Activated naive CD4-positive, alpha-beta T cell treated with anti-CD3 and anti-CD28 coated beads for 36 hours (primary cell): ENCODE measurements around the gene SRSF4. TPM values are rescaled to one million over a fixed set of nuclear protein-coding genes. Genes with fewer than 3 reads are reported as not detected.

Source experiments
- CTCF ChIA-PET: fragments of 350-600 bp; sonication (Branson Sonifier 250); formaldehyde crosslinking; loops from one replicate; lab custom pipeline; 2021; ENCODE audit warnings: antibody characterized with exemption; lab: Charles Lee
- DNase-seq: peaks from one replicate; pipeline ENCODE4 v3.0.0-alpha.2; 2020
- H3K27ac Mint-ChIP-seq: one replicate; pipeline ENCODE4 v1.8.0; 2021; ENCODE audit warnings: mild to moderate bottlenecking, mixed read lengths
- H3K27me3 Mint-ChIP-seq: one replicate; pipeline ENCODE4 v1.8.0; 2021; ENCODE audit warnings: low read depth, mixed read lengths
- H3K36me3 Mint-ChIP-seq: one replicate; pipeline ENCODE4 v1.8.0; 2021; ENCODE audit warnings: low read depth, mixed read lengths
- H3K4me1 Mint-ChIP-seq: one replicate; pipeline ENCODE4 v1.8.0; 2021; ENCODE audit warnings: low read depth, mixed read lengths
- H3K4me3 Mint-ChIP-seq: one replicate; pipeline ENCODE4 v1.8.0; 2021; ENCODE audit warnings: mild to moderate bottlenecking, moderate library complexity, mixed read lengths
- H3K9me3 Mint-ChIP-seq: one replicate; pipeline ENCODE4 v1.8.0; 2021; ENCODE audit warnings: mixed read lengths
- intact Hi-C: fragments of 100-400 bp; cut with micrococcal nuclease; formaldehyde crosslinking; loops from one replicate; pipeline ENCODE4 v1.15.1; 2023
- total RNA-seq, 2 experiments: library from RNA; stranded (reverse); gene quantifications; one replicate each; pipeline ENCODE4 v1.2.3, GENCODE V29; 2021

The SRSF4 gene
- total RNA-seq, 2 experiments from 2014 or later = 166 to 170 TPM

DNA sequence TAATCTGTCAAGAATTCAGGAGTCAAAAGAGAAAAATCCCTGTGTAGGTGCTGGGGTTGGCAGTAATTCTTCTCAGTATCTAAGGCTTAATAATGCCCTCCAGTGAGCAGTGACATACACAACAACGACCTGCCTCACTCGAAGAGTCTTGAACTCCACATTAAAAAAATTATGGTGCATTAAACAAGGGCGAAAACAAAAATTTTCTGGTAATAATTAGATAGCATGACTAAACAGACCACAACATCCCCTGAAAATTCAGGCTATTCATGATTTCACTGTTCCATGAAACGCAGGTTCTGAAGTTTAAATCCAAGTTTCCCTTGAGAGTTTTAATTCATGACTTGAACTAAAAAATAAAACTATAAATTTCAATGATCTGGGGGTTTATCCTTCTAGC, 5.1 kb downstream of the SRSF4 start:
- Mint-ChIP-seq H3K4me1 (peaks cover 54% of the 10 kb centered on the region), H3K9me3 (no peaks in the 10 kb centered on the region), H3K36me3 (peaks cover 55% of the 10 kb centered on the region), H3K27ac (no peak overlapping the region), H3K27me3 (no peaks in the 10 kb centered on the region), H3K4me3 (no peak overlapping the region)
- CTCF ChIA-PET = interaction anchor here (0.6 kb wide), 3 partner anchors 9 to 391 kb away, joined by 3 to 4 read pairs (median 3); no protein-coding TSS in a partner anchor
- no peak for DNase-seq
- intact Hi-C loops = no loop called here

DNA sequence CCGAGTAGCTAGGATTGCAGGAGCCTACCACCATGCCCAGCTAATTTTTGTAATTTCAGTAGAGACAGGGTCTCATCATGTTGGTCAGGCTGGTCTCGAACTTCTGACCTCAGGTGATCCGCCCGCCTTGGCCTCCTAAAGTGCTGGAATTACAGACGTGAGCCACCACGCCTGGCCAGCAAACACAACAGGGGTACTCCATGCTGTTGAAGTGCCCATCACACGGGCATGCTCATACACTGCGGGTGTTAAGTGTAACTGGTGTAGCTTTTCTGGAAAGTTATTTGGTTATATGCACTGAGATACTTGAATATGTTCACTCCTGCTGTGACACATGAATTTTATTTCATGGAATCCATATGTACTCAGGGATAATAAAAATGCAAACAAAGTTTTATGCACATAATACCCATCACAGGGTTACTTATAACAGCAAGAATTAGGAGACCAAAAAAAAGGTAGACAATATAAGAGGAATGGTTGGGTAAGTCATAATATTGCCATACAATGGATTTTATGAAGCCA, 9.2 kb downstream of the SRSF4 start:
- DNase-seq = no peak
- CTCF ChIA-PET = no interaction called here
- intact Hi-C loops = no loop called here
- Mint-ChIP-seq H3K36me3 (peaks cover 40% of the 10 kb centered on the region), H3K4me1 (peaks cover 60% of the 10 kb centered on the region), H3K9me3 (no peaks in the 10 kb centered on the region), H3K27me3 (no peaks in the 10 kb centered on the region), H3K27ac (no peak overlapping the region), H3K4me3 (no peak overlapping the region)

DNA sequence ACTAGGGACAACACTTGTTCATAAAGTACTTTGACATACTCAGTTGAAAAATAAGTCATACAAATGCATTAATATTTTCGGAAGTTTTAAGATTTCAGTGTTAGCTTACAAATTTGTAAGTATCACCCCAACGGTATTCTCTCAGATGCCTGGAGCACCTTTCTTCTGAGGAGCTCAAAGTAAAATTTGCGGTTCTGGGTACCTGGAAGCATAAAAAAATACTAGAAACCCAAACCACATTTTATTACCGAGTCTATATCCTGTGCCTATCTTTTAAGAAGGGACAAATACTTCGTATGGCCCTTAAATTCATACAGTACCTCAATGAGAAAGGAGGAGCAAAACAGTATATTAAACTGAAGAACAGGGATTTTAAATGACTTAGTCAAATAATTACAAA, 10.2 kb downstream of the SRSF4 start:
- Mint-ChIP-seq H3K27ac (no peak overlapping the region), H3K27me3 (no peaks in the 10 kb centered on the region), H3K9me3 (no peaks in the 10 kb centered on the region), H3K4me3 (no peak overlapping the region), H3K36me3 (peaks cover 38% of the 10 kb centered on the region), H3K4me1 (peaks cover 58% of the 10 kb centered on the region)
- no peak for DNase-seq
- CTCF ChIA-PET = interaction anchor here (2.0 kb wide), 1 partner anchor 26 kb away, joined by 6 read pairs; no protein-coding TSS in a partner anchor
- intact Hi-C loops = no loop called here

DNA sequence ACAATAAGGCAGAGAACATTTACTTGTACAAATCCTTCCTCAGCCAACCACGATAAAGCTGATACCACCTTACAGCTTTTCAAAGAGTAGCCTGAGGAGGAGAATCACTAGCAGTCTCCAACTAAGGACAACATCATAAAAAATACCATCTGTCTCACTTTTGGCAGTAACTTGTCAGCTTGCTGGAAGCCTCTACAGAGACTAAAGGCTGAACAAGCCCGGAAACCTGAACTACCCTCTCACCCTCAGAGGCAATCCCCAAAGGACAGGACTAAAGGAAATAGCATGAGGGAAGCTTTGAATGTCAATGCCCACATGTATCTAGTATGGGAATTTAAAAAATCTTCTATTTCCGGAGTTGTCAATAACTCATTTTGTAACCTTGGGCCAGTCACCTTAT, 10.6 kb downstream of the SRSF4 start:
- CTCF ChIA-PET = interaction anchor here (1.2 to 2.0 kb wide), 2 partner anchors 26 to 32 kb away, joined by 4 to 6 read pairs; no protein-coding TSS in a partner anchor
- no peak for DNase-seq
- Mint-ChIP-seq H3K27ac (no peak overlapping the region), H3K36me3 (peaks cover 38% of the 10 kb centered on the region), H3K4me1 (peaks cover 56% of the 10 kb centered on the region), H3K4me3 (no peak overlapping the region), H3K9me3 (no peaks in the 10 kb centered on the region), H3K27me3 (no peaks in the 10 kb centered on the region)
- intact Hi-C loops = no loop called here

DNA sequence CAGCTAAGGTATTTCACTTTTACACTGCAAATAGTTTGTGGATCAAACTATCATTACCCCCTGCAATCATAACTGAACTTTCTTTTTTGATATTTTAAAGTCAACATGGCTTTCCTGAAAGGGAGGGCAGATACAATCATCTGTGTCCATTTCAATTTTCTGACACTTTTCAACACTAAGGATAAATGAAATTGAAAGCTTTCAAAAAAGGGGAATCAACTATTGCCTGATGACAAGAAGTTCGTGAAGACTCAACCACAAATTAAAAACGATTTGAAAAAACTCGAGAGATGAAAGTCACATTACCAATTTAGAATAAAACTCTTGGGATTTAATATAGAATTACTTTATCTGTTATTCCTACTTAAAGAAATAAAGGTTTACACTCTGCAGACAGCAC, 11.7 kb downstream of the SRSF4 start:
- CTCF ChIA-PET = interaction anchor here (1.2 to 2.0 kb wide), 2 partner anchors 27 to 34 kb away, joined by 4 to 6 read pairs; no protein-coding TSS in a partner anchor
- peaks cover 45% of the 10 kb centered on the region for H3K36me3 Mint-ChIP-seq
- intact Hi-C loops = no loop called here
- H3K4me1 Mint-ChIP-seq = peaks cover 61% of the 10 kb centered on the region
- H3K9me3 Mint-ChIP-seq = no peaks in the 10 kb centered on the region
- no peak for DNase-seq
- no peak overlapping the region for H3K27ac Mint-ChIP-seq
- H3K4me3 Mint-ChIP-seq = no peak overlapping the region
- no peaks in the 10 kb centered on the region for H3K27me3 Mint-ChIP-seq

DNA sequence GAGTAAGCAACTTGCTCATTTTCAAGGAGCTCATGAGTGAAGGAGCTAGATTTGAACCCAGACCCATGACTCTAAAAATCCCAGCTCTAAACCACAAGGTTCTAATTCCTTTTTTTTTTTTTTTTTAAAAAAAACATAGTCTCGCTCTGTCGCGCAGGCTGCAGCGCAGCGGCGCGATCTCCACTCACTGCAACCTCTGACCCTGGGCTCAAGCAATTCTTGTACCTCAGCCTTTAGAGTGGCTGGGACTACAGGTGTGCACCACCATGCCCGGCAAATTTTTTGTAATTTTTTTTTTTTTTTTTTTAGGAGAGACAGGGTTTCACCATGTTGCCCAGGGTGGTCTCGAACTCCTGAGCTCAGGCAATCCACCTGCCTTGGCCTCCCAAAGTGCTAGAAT, 13.8 kb downstream of the SRSF4 start:
- CTCF ChIA-PET = interaction anchor here (0.6 to 1.6 kb wide), 2 partner anchors 8 to 14 kb away, joined by 3 to 4 read pairs; partner anchors contain the start of gene SRSF4
- intact Hi-C loops = no loop called here
- Mint-ChIP-seq H3K27me3 (no peaks in the 10 kb centered on the region), H3K9me3 (no peaks in the 10 kb centered on the region), H3K4me3 (no peak overlapping the region), H3K4me1 (peaks cover 71% of the 10 kb centered on the region), H3K27ac (no peak overlapping the region), H3K36me3 (peaks cover 52% of the 10 kb centered on the region)
- DNase-seq = no peak

DNA sequence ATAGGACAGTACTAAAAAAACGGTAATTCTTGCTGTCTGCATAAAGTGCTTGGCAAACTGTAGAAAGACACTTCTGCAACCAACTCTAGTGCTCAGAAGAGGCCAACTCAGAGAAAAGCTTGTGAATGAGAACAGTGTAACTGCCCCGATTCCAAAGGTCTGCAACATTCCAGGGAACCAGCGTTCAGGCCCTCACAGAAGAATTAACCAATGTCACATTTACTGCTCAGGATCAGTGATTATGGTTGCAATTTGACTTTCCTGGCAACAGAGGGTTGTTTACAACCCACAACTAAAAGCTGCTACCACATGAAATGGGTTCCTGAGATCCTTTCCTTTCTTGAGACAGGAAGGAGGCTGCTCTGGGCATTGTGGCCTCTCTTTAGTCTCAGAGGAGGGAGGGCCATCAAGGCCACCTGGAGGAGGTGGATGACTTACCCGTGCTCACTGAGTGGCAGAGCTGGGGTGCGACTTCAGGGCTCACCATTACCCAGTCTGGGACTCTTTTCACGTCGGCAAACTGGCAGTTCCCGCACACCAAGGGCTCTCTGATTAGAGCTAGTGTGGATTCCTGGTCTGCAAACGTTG, 15.3 kb downstream of the SRSF4 start:
- no peak for DNase-seq
- intact Hi-C loops = no loop called here
- no peaks in the 10 kb centered on the region for H3K27me3 Mint-ChIP-seq
- H3K4me3 Mint-ChIP-seq = no peak overlapping the region
- H3K27ac Mint-ChIP-seq = no peak overlapping the region
- H3K9me3 Mint-ChIP-seq = no peaks in the 10 kb centered on the region
- CTCF ChIA-PET = interaction anchor here (1.2 to 1.6 kb wide), 3 partner anchors 16 to 289 kb away, joined by 3 read pairs; partner anchors contain the start of gene SRSF4
- H3K36me3 Mint-ChIP-seq = peaks cover 47% of the 10 kb centered on the region
- H3K4me1 Mint-ChIP-seq = peaks cover 63% of the 10 kb centered on the region

DNA sequence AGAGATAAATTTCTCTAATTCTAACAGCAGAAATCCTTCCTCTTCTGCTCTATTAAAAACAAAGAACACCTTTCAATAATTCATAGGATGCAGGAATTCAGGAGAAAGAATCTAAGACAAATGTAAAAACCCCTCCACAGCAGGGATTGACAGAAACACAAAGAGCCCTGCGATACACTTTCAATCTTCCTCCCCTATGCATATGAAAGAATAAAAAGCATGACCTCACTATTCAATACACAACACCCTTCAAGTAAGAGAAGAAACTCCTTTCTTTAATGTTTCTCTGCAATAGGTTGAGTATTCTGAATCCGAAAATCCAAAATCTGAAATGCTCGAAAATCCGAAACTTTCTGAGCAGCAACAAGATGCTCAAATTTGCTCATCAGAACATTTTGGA, 17.1 kb downstream of the SRSF4 start:
- H3K4me1 Mint-ChIP-seq = peaks cover 46% of the 10 kb centered on the region
- no peak overlapping the region for H3K4me3 Mint-ChIP-seq
- CTCF ChIA-PET = interaction anchor here (1.2 kb wide), 1 partner anchor 9 kb away, joined by 5 read pairs; no protein-coding TSS in a partner anchor

DNA sequence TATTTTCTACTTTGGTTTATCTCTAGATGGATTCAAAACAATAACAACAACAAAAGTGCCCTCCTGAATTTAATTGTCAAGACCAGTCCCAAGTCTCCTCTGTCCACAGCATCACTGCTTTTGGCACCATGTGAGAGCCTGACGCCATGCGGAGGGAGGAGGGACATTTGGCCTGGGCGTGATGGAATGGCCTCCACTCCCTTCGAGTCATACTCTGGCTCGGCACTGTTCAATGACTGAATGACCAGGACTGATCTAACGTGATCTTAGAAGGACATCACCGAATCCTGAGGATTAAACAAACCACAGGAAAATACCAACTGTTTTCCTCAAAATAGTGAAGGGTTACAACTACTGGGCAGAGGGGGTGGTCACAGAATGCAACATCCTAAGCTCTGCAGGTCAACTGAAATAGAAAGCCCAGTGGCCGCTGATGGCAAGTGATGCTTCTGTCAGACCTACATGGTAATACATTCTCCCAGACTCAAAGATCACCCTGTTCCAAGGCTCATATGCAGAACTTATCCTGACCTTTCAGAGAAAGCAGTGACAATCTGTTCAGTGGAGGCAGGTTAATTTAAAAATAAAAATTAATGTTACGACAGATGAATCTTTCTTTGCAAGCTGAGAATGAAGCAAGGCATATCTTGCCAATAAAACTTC, 19.1 kb downstream of the SRSF4 start:
- CTCF ChIA-PET = interaction anchor here (0.6 kb wide), 1 partner anchor 9 kb away, joined by 3 read pairs; no protein-coding TSS in a partner anchor
- Mint-ChIP-seq H3K9me3 (no peaks in the 10 kb centered on the region), H3K36me3 (peaks cover 54% of the 10 kb centered on the region), H3K4me3 (no peak overlapping the region), H3K27ac (no peak overlapping the region), H3K27me3 (no peaks in the 10 kb centered on the region), H3K4me1 (peaks cover 33% of the 10 kb centered on the region)
- DNase-seq = no peak
- intact Hi-C loops = no loop called here

More for the DNA sequence above, 17.1 kb downstream of the SRSF4 start:
- H3K9me3 Mint-ChIP-seq = no peaks in the 10 kb centered on the region
- DNase-seq = no peak
- H3K36me3 Mint-ChIP-seq = peaks cover 49% of the 10 kb centered on the region
- intact Hi-C loops = no loop called here
- no peak overlapping the region for H3K27ac Mint-ChIP-seq
- no peaks in the 10 kb centered on the region for H3K27me3 Mint-ChIP-seq

DNA sequence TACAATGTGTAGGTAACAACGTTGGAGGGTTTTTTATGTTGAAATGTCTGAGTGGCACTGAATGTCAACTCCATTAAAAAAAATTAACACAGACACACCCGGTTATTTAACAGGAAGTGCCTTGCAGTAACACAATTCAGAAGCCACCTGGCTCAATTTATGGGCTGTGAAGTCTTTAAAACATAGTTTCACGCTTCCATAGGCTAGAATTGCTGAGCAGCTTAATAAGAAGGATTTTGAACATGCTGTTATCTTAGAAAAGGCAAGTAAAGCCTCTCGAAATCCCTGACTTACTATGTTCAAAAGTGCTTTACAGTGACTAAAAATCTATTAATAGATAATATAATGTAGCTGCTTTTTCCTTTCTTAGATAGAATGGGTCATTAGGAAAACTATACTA, 19.7 kb downstream of the SRSF4 start:
- Mint-ChIP-seq H3K27ac (no peak overlapping the region), H3K9me3 (no peaks in the 10 kb centered on the region), H3K4me3 (no peak overlapping the region), H3K36me3 (peaks cover 55% of the 10 kb centered on the region), H3K27me3 (no peaks in the 10 kb centered on the region), H3K4me1 (peaks cover 32% of the 10 kb centered on the region)
- no peak for DNase-seq
- CTCF ChIA-PET = interaction anchor here (0.6 kb wide), 1 partner anchor 8 kb away, joined by 3 read pairs; no protein-coding TSS in a partner anchor
- intact Hi-C loops = no loop called here

DNA sequence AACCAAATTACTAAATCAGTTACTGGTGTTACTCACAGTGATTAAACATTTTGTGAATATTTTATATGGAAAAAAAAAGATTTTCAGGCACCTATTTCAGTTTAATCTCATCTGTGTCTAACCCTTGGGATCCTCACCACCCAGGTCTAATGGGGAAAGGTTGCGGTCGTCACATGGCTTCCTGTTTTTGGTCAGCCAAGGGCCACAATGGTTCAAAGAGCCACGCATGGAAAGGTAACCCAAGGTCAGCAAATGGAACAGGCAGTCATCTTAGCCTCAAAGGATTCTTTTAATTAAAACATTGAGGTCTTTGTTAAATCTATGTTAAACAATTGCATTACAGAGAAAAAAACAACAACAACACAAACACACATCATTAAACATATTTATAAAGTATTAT, 21.9 kb downstream of the SRSF4 start:
- no peaks in the 10 kb centered on the region for H3K27me3 Mint-ChIP-seq
- no peak overlapping the region for H3K27ac Mint-ChIP-seq
- H3K4me1 Mint-ChIP-seq = peaks cover 17% of the 10 kb centered on the region
- H3K9me3 Mint-ChIP-seq = no peaks in the 10 kb centered on the region
- intact Hi-C loops = no loop called here
- CTCF ChIA-PET = interaction anchor here (0.6 to 0.7 kb wide), 2 partner anchors 523 to 689 kb away, joined by 3 to 4 read pairs; no protein-coding TSS in a partner anchor
- peaks cover 46% of the 10 kb centered on the region for H3K36me3 Mint-ChIP-seq
- no peak for DNase-seq
- H3K4me3 Mint-ChIP-seq = no peak overlapping the region

DNA sequence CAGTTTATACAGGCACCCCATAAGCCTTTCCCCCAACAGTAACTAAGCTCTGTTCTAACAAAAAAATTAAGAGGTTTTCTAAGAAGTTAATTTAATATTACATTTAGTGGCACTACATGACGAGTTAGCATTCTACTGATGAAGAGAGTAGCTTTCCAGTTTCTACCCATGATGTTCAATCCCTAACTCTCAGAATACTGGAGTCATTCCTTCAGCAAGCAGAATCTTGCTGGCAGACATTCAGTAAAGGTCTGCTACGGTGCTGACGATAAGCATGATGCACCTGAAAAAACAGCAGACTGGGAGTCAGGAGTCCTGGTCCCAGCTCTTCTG, 24.5 kb downstream of the SRSF4 start:
- CTCF ChIA-PET = interaction anchor here (1.8 kb wide), 1 partner anchor 35 kb away, joined by 4 read pairs; no protein-coding TSS in a partner anchor
- intact Hi-C loops = no loop called here
- H3K27ac Mint-ChIP-seq = no peak overlapping the region
- no peaks in the 10 kb centered on the region for H3K27me3 Mint-ChIP-seq
- H3K9me3 Mint-ChIP-seq = no peaks in the 10 kb centered on the region
- no peak overlapping the region for H3K4me3 Mint-ChIP-seq
- peaks cover 51% of the 10 kb centered on the region for H3K36me3 Mint-ChIP-seq
- DNase-seq = no peak
- H3K4me1 Mint-ChIP-seq = no peaks in the 10 kb centered on the region
